CD4-positive, alpha-beta T cell treated with Interleukin-4 for 4 hours (primary cell): ENCODE data around the gene GSAP.
A peak's percentile ranks its signal among the peaks of the same experiment; 100 is the strongest.

Experiments
- DNase-seq: peaks from one replicate; pipeline ENCODE4 v3.0.0-alpha.2; 2020

GSAP gene

DNA sequence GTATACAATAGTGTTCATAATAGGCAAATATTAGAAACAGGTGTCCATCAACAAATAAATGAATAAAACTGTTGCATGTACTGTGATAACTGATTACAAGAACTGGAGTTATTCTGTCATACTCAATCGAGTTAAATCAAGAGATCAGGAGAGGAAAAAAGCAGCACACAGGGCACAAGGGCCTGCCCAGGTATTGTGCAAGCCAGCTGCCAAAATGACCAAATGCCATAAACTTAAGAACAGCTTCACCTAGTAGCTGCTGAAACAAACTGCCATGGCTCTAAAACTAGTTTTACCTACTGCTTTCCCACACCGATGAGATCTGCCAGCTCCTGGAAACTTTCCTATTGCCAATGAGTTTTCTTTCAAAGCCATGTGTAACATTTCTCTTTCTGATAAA, 12.2 kb downstream of the GSAP start:
- no peak for DNase-seq

GRCh38 chr7:77402818-77403217, 13.3 kb downstream of the GSAP start:
- DNase-seq, result no peak

GRCh38 chr7:77401002-77401401, 15.1 kb downstream of the GSAP start:
- DNase-seq, result no peak

DNA sequence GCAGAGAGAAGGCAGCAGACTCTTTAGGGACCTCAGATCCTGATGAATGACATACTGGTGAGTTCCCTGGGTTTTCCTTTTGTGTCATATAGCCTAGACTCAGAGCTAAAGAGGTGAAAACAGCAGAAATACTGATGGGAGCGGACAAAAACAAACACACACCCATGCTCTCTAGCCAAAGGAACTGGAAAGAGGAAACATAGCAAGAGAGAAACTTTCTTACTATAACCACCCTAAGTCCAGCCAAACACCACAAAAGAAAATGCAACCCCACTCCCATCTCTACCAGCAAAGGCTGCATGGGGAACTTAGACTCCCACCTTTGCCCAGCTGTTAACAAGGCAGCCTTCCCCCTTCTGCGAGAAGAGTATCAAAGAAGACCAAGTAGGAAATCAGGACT, 16.3 kb downstream of the GSAP start:
- DNase-seq, result no peak

DNA sequence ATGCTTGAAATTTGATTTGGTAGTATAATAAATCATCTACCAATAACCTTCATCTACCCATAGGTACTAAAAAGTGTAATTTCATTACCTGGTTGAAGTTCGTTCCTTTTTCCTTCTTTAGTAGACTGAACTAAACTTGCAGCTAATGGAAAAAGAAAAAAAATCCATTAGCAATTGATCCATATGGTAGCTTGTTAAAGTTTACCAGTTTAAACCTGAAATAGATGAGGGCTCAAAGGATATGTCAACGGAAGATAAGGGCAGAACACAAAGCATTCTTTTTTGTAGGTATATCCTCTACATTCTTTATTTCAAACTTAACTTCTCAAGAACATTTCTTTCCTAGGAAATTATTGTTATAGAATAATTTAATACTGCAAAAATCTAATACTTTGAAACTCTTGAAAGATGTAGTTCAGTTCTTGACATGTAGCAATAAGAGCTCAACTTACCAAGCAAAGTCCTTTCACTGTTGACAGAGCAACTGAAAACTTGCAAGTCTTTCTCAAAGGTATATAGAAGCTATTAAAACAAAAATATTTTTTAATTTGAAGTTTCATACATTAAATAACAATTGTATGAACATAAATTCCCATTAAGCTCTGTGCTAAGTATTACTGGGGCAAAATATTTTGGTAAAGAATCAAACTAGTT, 19.1 kb downstream of the GSAP start:
- DNase-seq, result no peak

GRCh38 chr7:77395626-77396025, 20.5 kb downstream of the GSAP start:
- DNase-seq, result no peak

DNA sequence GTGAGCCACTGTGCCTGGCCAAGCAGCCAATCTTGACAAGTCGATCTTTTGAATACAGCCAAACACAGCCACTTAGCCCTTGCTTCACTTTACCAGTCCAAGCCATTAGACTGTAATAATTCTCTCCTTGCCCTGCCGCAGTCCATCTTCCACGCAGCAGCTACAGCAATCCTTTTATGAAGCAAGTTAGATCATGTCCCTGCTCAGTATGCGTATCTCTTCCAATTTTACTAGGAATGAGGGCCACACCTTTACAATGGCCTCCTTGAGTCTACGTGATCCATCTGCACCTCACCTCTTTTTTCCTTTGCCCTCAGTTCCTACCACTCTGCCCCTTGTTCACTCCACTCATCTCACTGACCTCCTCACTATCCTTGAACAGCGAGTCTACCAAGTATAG, 22.2 kb downstream of the GSAP start:
- DNase-seq, result no peak

GRCh38 chr7:77393261-77393660, 22.9 kb downstream of the GSAP start:
- DNase-seq, result peak; percentile 72

DNA sequence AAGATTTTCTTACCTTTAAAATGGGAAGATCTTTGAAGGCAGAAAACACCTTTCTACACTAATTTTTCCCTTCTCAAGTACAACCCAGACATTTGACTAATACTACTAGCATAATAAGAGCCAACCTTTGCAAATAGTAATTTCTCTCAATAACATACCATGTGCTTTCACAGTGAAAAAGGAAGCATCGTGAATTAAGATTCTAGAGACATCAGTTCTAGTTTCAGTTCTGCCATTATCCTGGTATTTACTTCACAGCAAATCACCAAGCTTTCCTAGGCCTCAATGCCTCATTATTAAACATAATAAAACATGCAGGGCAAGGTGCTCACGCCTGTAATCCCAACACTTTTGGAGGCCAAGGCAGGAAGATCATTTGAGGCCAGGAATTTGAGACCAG, 24.9 kb downstream of the GSAP start:
- no peak for DNase-seq

DNA sequence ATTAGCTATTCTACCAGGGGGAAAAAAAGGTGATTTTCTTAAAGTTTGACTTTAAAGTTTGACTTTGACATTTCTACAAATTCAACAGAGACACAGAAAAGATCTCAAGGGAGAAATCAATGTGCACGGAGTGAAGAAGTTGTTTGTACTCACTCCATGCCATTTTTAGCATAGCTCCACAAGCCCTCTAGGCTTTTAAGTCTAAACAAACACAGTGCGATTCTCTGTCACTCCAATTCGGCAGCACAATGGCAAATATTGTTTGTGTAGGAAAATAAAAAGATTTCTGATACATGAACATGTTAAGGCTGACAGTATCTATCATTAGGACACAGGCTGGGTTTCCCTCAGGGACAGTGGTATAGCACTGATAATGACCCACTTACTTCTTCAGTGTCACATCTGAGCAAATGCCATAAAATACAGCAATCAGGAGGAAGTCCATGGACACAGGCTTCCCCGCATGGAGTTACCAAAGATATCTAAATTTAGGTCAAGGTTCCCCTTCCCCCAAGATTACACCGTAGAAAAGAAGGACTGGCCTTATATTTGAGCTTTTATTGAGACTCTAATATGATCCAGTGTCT, 28.0 kb downstream of the GSAP start:
- DNase-seq, result no peak

- DNase-seq, result no peak
Measured at GRCh38 chr7:77386165-77386822, 29.9 kb downstream of the GSAP start.

- no peak for DNase-seq
Measured at GRCh38 chr7:77383333-77383740, 32.8 kb downstream of the GSAP start.

DNA sequence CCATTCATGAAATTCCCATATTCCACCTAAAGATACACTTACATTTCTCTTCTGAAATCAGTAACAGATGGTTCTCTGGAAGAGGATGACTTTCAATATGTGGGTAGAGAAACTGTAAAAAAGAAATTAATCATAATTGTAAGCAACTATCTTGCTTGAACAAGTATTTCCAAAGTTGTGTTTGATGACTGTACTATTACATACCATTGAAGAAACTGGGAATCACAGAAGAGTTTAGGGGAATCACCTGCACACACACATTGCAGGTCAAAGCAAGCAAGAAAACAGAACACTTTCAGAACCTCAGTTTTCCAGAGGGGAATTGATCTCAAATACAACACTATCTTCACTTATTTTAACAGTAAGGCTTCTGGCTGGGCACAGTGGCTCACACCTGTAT, 33.6 kb downstream of the GSAP start:
- no peak for DNase-seq

DNA sequence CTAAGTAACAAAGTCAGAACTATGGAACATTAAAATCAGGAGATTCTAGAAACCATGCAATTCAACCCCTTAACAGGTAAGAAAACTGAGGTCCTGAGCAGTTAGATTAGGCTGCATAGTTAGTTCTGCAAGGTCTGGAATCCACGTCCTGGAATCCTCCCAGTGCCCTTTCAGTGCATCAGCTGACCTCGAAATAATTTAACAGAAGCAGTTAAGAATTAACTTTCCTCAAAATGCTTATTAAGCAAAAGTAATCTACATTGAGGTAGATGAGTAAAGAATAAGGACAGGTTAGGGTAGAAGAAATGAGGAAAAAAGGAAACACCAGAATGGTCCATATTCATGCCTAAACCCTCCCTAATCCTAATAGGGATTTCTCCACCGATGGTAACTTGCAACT, 37.6 kb downstream of the GSAP start:
- DNase-seq, result no peak

DNA sequence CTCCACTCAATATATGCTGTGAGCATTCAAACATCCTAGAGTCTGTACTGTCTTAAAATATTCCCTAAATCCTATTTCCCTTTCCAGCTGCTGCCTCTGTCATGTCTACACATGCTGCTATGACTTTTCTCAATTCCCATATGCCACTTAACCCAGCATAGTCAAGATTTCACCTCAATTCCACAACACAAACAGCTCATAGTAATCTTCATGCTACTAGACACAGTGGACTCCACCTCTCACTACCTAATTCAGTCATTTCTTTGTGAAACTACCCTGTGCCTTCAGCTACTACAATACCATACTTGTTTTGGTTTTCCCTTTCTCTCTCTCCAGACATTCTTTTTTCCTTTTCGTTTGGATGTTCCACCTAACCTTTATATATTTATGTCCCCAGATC, 45.5 kb downstream of the GSAP start:
- DNase-seq, result no peak

DNA sequence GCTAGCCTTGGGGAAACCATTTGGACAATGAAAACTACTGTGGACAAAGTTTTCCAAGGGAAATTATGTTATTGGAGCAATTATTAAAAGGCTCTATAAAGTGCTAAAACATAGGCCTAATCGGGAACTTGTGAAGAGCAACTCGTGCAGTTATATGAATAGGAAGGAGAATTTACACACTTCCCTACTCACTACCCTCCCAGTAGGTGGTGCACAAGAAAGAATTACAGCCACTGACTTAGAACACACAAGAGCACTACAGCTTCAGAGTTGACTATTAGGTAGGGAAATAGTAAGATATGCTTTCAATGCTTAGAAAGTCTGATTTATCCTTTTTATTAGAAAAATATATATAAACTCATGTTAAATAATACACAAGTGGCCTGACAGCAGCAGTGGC, 47.2 kb downstream of the GSAP start:
- DNase-seq, result no peak

DNA sequence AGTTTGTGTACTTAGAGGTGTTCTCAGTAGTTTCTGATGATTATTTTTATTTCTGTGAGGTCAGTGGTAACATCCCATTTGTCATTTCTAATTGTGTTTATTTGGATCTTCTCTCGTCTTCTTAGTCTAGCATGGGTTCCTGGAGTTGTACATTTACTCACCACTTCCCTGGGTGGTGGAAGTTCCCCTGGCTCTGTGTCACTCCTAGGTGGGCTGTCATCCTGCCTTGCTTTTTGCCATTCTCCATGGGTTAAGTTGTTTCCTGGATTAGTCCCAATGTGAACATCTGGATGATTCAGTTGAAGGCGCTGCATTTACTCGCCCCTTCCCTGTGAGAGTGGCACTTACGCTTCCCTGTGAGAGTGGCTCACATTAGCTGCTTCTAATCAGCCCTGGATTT, 48.2 kb downstream of the GSAP start:
- DNase-seq, result no peak

DNA sequence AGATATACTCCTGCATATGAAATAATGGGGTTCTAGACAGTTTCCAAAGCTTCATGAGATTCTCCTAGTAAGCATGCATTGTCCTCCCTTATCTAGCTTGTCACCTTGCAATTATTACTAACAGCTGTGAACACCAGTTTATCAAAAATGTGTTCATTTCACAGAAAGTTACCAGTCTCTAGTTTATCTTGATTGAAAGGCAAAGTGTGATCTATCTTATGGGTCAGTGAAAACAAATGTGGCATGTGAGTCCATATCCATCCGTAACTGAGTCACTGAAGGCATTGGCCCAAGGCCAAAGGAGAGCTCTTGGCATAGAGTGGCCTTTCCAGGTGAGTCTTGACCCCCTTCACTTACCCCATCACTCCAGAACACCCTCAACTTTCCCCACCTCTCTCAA, 53.2 kb downstream of the GSAP start:
- DNase-seq, result no peak

GRCh38 chr7:77360969-77361368, 55.2 kb downstream of the GSAP start:
- DNase-seq, result no peak

GRCh38 chr7:77360104-77360503, 56.0 kb downstream of the GSAP start:
- DNase-seq, result no peak

- no peak for DNase-seq
Measured at GRCh38 chr7:77359599-77359998, 56.5 kb downstream of the GSAP start.

GRCh38 chr7:77354914-77355313, 61.2 kb downstream of the GSAP start:
- no peak for DNase-seq

DNA sequence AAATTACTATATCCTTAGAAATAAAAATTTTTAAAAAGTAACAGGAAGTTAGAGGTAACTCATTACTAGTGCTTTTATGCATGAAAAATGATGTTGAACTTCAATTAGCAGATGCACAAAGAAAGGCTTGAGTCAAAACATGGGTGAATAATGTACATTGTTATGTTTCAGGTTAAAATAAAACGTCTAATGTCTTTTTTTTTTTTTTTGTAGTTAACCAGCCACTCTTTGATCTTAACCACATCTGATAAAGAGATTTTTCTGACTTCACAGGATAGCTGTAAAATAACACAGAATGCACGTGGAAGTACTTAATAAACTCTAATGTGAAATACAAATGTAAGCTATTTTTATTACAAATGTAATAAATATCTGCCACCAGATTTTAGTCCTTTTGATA, 61.7 kb downstream of the GSAP start:
- DNase-seq, result peak; percentile 68

GRCh38 chr7:77353911-77354310, 62.2 kb downstream of the GSAP start:
- DNase-seq, result no peak

- no peak for DNase-seq
Measured at GRCh38 chr7:77353407-77353721, 62.8 kb downstream of the GSAP start.
